Measurements from ENCODE around the gene TOR1AIP2.

- TF ChIP-seq, protein P1, sequence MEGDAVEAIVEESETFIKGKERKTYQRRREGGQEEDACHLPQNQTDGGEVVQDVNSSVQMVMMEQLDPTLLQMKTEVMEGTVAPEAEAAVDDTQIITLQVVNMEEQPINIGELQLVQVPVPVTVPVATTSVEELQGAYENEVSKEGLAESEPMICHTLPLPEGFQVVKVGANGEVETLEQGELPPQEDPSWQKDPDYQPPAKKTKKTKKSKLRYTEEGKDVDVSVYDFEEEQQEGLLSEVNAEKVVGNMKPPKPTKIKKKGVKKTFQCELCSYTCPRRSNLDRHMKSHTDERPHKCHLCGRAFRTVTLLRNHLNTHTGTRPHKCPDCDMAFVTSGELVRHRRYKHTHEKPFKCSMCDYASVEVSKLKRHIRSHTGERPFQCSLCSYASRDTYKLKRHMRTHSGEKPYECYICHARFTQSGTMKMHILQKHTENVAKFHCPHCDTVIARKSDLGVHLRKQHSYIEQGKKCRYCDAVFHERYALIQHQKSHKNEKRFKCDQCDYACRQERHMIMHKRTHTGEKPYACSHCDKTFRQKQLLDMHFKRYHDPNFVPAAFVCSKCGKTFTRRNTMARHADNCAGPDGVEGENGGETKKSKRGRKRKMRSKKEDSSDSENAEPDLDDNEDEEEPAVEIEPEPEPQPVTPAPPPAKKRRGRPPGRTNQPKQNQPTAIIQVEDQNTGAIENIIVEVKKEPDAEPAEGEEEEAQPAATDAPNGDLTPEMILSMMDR (IDR thresholded peaks at IDR 0.05), result no peak
- no peak for TF ChIP-seq POLR2A (IDR thresholded peaks at IDR 0.05)
Observed at GRCh38 chr1:179872558-179872957, 5.0 kb downstream of the TOR1AIP2 start.
